Lung (tissue), 12 donors: ENCODE data around the gene PSMD12. TPM values are rescaled to one million over a fixed set of nuclear protein-coding genes. Genes with fewer than 3 reads are reported as not detected.

Experiments used
- ATAC-seq: fragments of 200-7000 bp; cut with Tn5 transposase; one replicate; pipeline ENCODE4 v1.9.1; 2020; ENCODE audit warnings: moderate number of reproducible peaks; ENCODE audit not compliant: insufficient read depth, low FRiP score
- DNase-seq, 3 donors: peaks; one replicate each; pipeline ENCODE4 v3.0.0-alpha.2; 2013 to 2017
- H3K27ac ChIP-seq, 2 donors: one replicate each; pipeline ENCODE4 v1.5.1; 2013; ENCODE audit warnings: mild to moderate bottlenecking in 2 of 2, moderate library complexity in 2 of 2, control low read depth in 1 of 2, inconsistent platforms in 1 of 2, low read depth in 1 of 2, low read length in 1 of 2
- H3K27me3 ChIP-seq, 3 donors: one replicate each; pipeline ENCODE4 v1.5.1; 2013; ENCODE audit warnings: low read length in 2 of 3; ENCODE audit not compliant: control insufficient read depth in 3 of 3, insufficient read depth in 3 of 3
- H3K36me3 ChIP-seq, 4 donors: one replicate each; pipeline ENCODE4 v1.5.1; 2013; ENCODE audit warnings: low read length in 4 of 4, mild to moderate bottlenecking in 1 of 4, moderate library complexity in 1 of 4; ENCODE audit not compliant: control insufficient read depth in 4 of 4, insufficient read depth in 4 of 4
- H3K4me1 ChIP-seq, 5 donors: one replicate each; pipeline ENCODE4 v1.5.1; 2013; ENCODE audit warnings: low read length in 5 of 5, mild to moderate bottlenecking in 2 of 5, moderate library complexity in 1 of 5; ENCODE audit not compliant: control insufficient read depth in 5 of 5, insufficient read depth in 5 of 5
- H3K4me3 ChIP-seq: one replicate; pipeline ENCODE4 v1.5.1; 2013; ENCODE audit warnings: mild to moderate bottlenecking, control low read depth, moderate library complexity
- H3K9ac ChIP-seq, 2 donors: one replicate each; pipeline ENCODE4 v1.5.1; 2013; ENCODE audit warnings: low read length in 2 of 2, control low read depth in 1 of 2; ENCODE audit not compliant: insufficient read depth in 1 of 2
- H3K9me3 ChIP-seq, 4 donors: one replicate each; pipeline ENCODE4 v1.5.1; 2013; ENCODE audit warnings: low read length in 3 of 4, mild to moderate bottlenecking in 1 of 4, moderate library complexity in 1 of 4; ENCODE audit not compliant: control insufficient read depth in 4 of 4, insufficient read depth in 3 of 4
- CTCF ChIP-seq: IDR thresholded peaks from 2 replicates; pipeline ENCODE4 v1.5.1; 2012; ENCODE audit warnings: mild to moderate bottlenecking; ENCODE audit errors: control extremely low read depth, extremely low read depth
- WGBS, 2 donors: extraction: QIAGEN DNeasy Blood & Tissue Kit; methylation state at CpG; one replicate each; pipeline ENCODE4 v1.1.7; 2013; 5-methylcytosine and 5-hydroxymethylcytosine counted together
- polyA plus RNA-seq, 2 donors: library from polyadenylated mRNA; stranded (reverse); fragments of 200-250 nt; gene quantifications; one replicate each; pipeline ENCODE4 v1.2.1, GENCODE V29; 2013
- total RNA-seq, 2 donors: library from RNA; depleted of rRNA in 1 of 2; stranded (reverse); fragments of >200 nt in 1 of 2; gene quantifications; one replicate each; pipeline ENCODE4 v1.2.1, GENCODE V29; 2014 to 2021
- donor health status: control.
- donor health status: control.
- donor health status: Bipolar disorder and iron deficiency.
- donor health status: healthy.
- donor health status: DM: yes; HTN: yes; CAD: no.

PSMD12 gene
- total and polyA plus RNA-seq, 4 donors: 27.3 to 47.8 (median 37.2) TPM

- DNase-seq: no peak
- H3K9me3 ChIP-seq: no peaks in the 10 kb centered on the region
- H3K27ac ChIP-seq: no peak overlapping the region
- no peaks in the 10 kb centered on the region for H3K27me3 ChIP-seq
- ATAC-seq: no peak
- no peak overlapping the region for H3K9ac ChIP-seq
- no peak for TF ChIP-seq CTCF
- 64 to 70% methylated on average over 2 of the region's 2 CpGs for WGBS, 2 donors
- peaks cover 9 to 33% (median 17%) of the 10 kb centered on the region in 4 donors for H3K36me3 ChIP-seq
- H3K4me3 ChIP-seq: no peak overlapping the region
- H3K4me1 ChIP-seq: peaks cover 0 to 25% (median 5%) of the 10 kb centered on the region in 5 donors
These were observed 7.8 kb downstream of the PSMD12 start for GRCh38 chr17:67358612-67359011.

GRCh38 chr17:67353929-67354574 is 12.3 kb downstream of the PSMD12 start:
- ATAC-seq: no peak
- Histone ChIP-seq H3K4me3 (no peak overlapping the region), H3K9me3 (no peaks in the 10 kb centered on the region), H3K4me1 (peaks cover 0 to 12% (median 5%) of the 10 kb centered on the region in 5 donors), H3K9ac (no peak overlapping the region), H3K27ac (no peak overlapping the region), H3K36me3 (peaks cover 13 to 40% (median 25%) of the 10 kb centered on the region in 4 donors), H3K27me3 (no peaks in the 10 kb centered on the region)
- WGBS, 2 donors: 46 to 75% methylated on average over 8 of the region's 8 CpGs
- no peak for TF ChIP-seq CTCF
- no peak for DNase-seq

- H3K36me3 ChIP-seq: peaks cover 16 to 46% (median 29%) of the 10 kb centered on the region in 4 donors
- no peak overlapping the region for H3K27ac ChIP-seq
- ATAC-seq (no peak), DNase-seq (no peak)
- H3K9ac ChIP-seq: no peak overlapping the region
- no peaks in the 10 kb centered on the region for H3K9me3 ChIP-seq
- no peak overlapping the region for H3K4me3 ChIP-seq
- no peak for TF ChIP-seq CTCF
- H3K27me3 ChIP-seq: no peaks in the 10 kb centered on the region
- WGBS, 2 donors: 57 to 71% methylated on average over 9 to 10 of the region's 10 CpGs
- H3K4me1 ChIP-seq: peaks cover 0 to 10% (median 4%) of the 10 kb centered on the region in 5 donors
These were observed 13.2 kb downstream of the PSMD12 start for GRCh38 chr17:67353161-67353560.
